ENCODE measurements around the gene EMCN. TPM values are rescaled to one million over a fixed set of nuclear protein-coding genes. Genes with fewer than 3 reads are reported as not detected.

EMCN gene
- total and polyA plus RNA-seq, 10 of the 15 experiments (the other 5 are each of a cell fraction or from before 2014, with no cell fraction given): not detected

DNA sequence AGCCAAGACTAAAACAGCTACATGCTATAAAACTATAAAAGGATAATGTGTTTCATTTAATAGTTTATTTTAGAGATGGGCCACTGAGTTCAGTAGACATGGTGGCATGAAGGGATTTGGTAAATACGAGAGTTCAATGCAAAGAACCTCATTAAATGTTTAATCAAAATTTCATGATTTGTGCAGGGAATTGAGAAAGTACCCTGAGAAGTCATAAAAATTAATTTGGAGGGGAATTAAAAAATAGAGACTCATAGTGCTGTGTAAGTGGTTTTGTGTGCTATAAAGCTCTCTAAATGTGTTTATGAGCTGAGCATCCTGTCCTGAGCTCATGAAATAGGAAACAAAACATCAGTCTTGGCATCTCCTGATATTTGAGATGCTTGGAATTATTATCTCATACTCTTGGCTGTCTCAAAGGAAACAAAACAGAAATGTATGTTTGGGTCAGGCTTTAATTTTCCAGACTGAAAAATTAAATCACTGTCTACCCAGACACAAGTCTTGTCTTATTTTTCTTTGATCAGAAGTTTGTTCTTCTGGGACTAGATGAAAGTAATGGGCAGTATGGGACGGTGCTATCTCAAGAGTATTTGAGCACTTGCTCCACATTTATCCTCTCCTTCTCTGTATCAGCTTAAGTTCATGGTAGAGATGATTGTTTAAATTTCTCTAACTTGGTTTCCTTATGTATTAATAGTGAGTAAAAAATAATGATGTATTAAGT is 38.0 kb upstream of the EMCN start (continued):
- TF ChIP-seq, protein P1, sequence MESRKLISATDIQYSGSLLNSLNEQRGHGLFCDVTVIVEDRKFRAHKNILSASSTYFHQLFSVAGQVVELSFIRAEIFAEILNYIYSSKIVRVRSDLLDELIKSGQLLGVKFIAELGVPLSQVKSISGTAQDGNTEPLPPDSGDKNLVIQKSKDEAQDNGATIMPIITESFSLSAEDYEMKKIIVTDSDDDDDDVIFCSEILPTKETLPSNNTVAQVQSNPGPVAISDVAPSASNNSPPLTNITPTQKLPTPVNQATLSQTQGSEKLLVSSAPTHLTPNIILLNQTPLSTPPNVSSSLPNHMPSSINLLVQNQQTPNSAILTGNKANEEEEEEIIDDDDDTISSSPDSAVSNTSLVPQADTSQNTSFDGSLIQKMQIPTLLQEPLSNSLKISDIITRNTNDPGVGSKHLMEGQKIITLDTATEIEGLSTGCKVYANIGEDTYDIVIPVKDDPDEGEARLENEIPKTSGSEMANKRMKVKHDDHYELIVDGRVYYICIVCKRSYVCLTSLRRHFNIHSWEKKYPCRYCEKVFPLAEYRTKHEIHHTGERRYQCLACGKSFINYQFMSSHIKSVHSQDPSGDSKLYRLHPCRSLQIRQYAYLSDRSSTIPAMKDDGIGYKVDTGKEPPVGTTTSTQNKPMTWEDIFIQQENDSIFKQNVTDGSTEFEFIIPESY (IDR thresholded peaks at IDR 0.05): no peak
- no peak for TF ChIP-seq ZZZ3 (IDR thresholded peaks at IDR 0.05; ENCODE audit: control insufficient read depth, insufficient read length, low read depth)

GRCh38 chr4:100548200-100548560 is 30.4 kb upstream of the EMCN start:
- FAIRE-seq (no peak), DNase-seq (ENCODE audit: low read depth, low spot score) (no peak), ATAC-seq (no peak)
- in situ Hi-C loops (cut with MboI): no loop called here
- Histone ChIP-seq H3K4me2 (ENCODE audit: control insufficient read depth, insufficient read depth) (no peak overlapping the region), H2AFZ (ENCODE audit: control insufficient read depth, low read depth, low read length) (no peak overlapping the region), H3K36me3 (ENCODE audit: control insufficient read depth in 2 of 2, insufficient read depth in 2 of 2, low read length in 1 of 2) (no peaks in the 10 kb centered on the region), H3K79me2 (ENCODE audit: control insufficient read depth, insufficient read depth, low read length) (no peaks in the 10 kb centered on the region), H4K20me1 (ENCODE audit: control insufficient read depth, insufficient read depth) (no peaks in the 10 kb centered on the region), H3K9me3 (replicated peaks; ENCODE audit: control insufficient read depth, insufficient read depth, low read length) (no peaks in the 10 kb centered on the region), H3K9ac (ENCODE audit: control insufficient read depth, insufficient read depth, low read length) (no peak overlapping the region), H3K4me3 (no peak overlapping the region), H3K27ac (ENCODE audit: control insufficient read depth, insufficient read depth) (no peak overlapping the region), H3K4me1 (ENCODE audit: control insufficient read depth, insufficient read depth, low read length) (no peaks in the 10 kb centered on the region), H3K27me3 (replicated peaks in 1 of 2; ENCODE audit: control insufficient read depth in 2 of 2, insufficient read depth in 2 of 2, low read length in 1 of 2) (no peaks in the 10 kb centered on the region)
- SMC1A ChIA-PET (ENCODE audit: uncharacterized antibody, unreplicated experiment): interaction anchor here (2.8 kb wide), 1 partner anchor 20 kb away, joined by 11 read pairs; no protein-coding TSS in a partner anchor
- POLR2A ChIA-PET: no interaction called here
- 40% methylated on average over 1 of the region's 1 CpG for WGBS (ENCODE audit: insufficient coverage, insufficient replicate concordance, low lambda C conversion rate, missing lambda C conversion rate)
- RAD21 ChIA-PET (ENCODE audit: unreplicated experiment): no interaction called here
- CTCF ChIA-PET: interaction anchor here (1.3 kb wide), 1 partner anchor 19 kb away, joined by 3 read pairs; no protein-coding TSS in a partner anchor
- BruUV-seq (replicated peaks): no TSS peak
- intact Hi-C loops (cut with micrococcal nuclease; ENCODE audit: unreplicated experiment): no loop called here
- TF ChIP-seq NR2F1 (conservative IDR thresholded peaks at IDR 0.05) (no peak), NFYA (IDR thresholded peaks at IDR 0.05; ENCODE audit: borderline replicate concordance, low read depth, low read length) (no peak), CBX5 (IDR thresholded peaks at IDR 0.05; ENCODE audit: low read depth) (no peak), BCL11A (IDR thresholded peaks at IDR 0.05; ENCODE audit: low read depth, low read length) (no peak), WRNIP1 (IDR thresholded peaks at IDR 0.05; ENCODE audit: borderline replicate concordance, low read depth, low read length) (no peak), EED (IDR thresholded peaks at IDR 0.05; ENCODE audit: low read depth) (no peak), CEBPB (IDR thresholded peaks at IDR 0.05; ENCODE audit: borderline replicate concordance in 1 of 2, low read depth in 2 of 2, low read length in 2 of 2) (no peak), CHD1 (IDR thresholded peaks at IDR 0.05; ENCODE audit: low read depth, low read length) (no peak), PBX3 (IDR thresholded peaks at IDR 0.05; ENCODE audit: insufficient replicate concordance, low read depth, low read length) (no peak), CHD4 (IDR thresholded peaks at IDR 0.05) (no peak), FOS (IDR thresholded peaks at IDR 0.05; ENCODE audit: borderline replicate concordance, extremely low read depth, insufficient read length) (no peak), MXI1 (IDR thresholded peaks at IDR 0.05; ENCODE audit: low read depth, low read length) (no peak), SUZ12 (IDR thresholded peaks at IDR 0.05; ENCODE audit: unreplicated experiment) (no peak), KDM1A (IDR thresholded peaks at IDR 0.05; ENCODE audit: borderline replicate concordance) (no peak)
- TF ChIP-seq, protein P2, sequence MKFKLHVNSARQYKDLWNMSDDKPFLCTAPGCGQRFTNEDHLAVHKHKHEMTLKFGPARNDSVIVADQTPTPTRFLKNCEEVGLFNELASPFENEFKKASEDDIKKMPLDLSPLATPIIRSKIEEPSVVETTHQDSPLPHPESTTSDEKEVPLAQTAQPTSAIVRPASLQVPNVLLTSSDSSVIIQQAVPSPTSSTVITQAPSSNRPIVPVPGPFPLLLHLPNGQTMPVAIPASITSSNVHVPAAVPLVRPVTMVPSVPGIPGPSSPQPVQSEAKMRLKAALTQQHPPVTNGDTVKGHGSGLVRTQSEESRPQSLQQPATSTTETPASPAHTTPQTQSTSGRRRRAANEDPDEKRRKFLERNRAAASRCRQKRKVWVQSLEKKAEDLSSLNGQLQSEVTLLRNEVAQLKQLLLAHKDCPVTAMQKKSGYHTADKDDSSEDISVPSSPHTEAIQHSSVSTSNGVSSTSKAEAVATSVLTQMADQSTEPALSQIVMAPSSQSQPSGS (IDR thresholded peaks at IDR 0.05; ENCODE audit: low read length): no peak
- TF ChIP-seq, protein P3, sequence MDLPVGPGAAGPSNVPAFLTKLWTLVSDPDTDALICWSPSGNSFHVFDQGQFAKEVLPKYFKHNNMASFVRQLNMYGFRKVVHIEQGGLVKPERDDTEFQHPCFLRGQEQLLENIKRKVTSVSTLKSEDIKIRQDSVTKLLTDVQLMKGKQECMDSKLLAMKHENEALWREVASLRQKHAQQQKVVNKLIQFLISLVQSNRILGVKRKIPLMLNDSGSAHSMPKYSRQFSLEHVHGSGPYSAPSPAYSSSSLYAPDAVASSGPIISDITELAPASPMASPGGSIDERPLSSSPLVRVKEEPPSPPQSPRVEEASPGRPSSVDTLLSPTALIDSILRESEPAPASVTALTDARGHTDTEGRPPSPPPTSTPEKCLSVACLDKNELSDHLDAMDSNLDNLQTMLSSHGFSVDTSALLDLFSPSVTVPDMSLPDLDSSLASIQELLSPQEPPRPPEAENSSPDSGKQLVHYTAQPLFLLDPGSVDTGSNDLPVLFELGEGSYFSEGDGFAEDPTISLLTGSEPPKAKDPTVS (IDR thresholded peaks at IDR 0.05; ENCODE audit: low read depth, low read length): no peak
